HG03045 (cell line): ENCODE measurements around the gene ZNF474.

Experiments
- ATAC-seq: cut with Tn5 transposase; IDR thresholded peaks from one replicate; pipeline ENCODE4 v1.9.1; 2021; ENCODE audit warnings: mild to moderate bottlenecking, moderate library complexity; ENCODE audit not compliant: unreplicated experiment

ZNF474 gene

GRCh38 chr5:122118356-122118948 lies 10.9 kb upstream of the ZNF474 start:
- no peak for ATAC-seq

DNA sequence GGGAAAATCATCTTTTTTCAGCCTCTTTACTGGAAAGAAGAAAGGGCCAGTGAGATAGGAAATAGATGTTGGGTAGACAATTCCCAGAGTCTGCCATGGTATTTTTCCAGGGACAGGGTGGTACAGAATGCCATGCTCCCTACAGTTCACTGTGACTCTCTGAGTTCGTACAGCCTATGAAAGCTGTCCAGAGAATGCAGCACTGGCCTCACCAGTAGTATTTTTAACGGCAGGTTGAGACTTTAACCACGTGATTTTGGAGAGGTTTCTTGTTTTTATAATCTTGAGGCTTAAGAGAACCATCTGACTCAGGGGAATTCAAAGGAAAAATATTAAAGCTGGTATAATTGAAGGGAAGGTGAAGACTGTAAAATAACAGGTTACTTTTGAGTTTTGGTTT lies 10.1 kb upstream of the ZNF474 start:
- no peak for ATAC-seq

DNA sequence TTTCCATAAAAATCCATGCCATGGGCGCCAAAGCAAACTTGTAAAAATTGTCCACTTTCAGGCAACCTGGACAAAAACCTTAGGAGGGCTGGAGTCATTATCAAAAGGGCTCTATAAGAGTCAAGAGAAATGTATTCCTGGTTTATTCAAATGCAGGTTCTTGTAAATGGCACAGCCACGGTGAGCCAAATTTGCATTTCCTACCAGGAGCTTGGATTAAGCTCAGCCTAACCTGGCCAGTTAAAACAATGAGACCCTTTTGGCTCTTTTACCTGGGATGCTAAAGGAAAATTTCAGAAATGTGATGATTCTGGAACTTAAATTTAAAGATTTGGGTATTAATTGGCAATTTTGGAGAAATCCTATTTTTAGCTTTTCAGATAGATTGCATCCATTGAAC lies 8.9 kb upstream of the ZNF474 start:
- no peak for ATAC-seq

DNA sequence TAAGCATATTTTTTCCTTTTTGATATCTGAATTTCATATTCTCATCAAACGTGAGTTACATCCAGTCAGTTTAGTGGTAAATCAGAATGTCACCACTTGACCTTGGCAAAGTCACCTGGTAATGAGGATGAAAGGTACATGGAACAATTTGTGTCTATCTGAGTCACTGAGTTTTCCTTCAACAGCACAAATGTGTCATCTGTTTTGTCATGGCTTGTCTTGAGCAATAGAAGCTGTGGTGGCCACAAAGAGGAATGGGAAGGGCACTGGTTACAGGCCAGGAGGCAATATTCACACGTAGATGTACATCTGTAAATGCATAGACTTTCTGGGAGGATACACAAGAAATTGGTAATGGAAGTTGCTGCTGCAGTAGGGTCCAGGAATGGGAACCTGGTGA lies 8.4 kb upstream of the ZNF474 start:
- ATAC-seq: no peak

DNA sequence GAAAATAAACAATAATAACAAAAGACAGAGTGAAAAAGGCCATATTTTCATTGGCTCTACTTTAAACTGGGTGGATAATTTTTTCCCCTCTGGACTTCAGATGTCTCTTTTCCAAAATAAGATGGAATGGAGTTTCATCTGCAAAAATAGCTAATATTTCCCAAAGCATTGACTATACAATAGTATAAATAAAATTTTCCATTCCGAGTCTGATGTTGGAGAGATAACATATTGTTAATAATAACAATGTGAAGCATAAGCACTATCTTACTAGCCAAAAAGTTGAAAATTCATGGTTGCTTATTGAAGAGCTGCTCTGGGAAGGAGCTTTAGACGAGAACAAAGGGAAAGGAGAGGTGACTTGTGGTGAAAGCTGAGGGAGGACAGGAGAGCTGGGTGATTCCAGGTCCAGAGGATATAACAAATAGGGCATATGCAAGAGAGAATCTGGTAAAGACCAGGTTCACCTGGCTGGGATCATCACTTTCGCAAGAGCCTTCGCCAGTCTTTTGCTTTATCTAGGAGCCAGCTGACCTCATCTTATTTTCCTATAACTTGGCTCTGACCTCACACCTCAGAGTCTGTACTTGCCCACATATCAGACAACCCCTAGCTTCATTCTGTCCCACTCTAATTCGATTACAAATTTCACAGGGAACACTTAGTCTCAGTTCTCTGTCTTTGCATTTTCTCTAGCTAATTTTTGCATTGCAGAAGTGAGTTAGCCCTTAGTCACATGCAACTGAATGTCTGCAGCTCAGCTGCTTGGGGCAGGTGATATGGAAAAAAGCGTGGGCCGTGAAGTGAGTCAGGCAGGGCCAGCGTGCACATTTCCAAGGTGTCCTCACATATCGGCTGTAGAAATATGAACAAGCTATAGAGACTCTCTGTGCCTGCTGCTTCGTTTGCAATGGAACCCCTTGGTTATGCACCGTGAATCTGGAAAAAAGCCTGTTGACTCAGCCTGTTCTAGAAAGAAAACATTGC lies 7.6 kb upstream of the ZNF474 start:
- no peak for ATAC-seq

DNA sequence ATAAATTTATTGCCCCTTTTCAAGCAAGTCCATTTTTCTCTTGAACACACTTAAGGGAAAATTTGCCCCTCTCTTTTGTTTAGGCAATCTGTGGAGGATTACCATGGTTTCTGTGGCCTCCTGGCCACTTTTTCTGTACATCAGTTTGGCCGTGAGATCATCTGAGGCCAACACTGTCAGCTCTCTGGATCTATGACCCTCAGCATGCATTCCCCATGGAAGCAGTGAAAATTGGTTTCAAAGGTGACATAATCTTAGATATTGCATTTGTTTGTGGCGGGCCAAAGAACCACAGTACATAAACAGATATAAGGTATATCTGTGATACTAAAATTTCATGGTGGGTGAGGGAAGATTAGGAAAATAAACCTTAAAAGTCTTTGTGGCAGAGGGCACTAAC lies 4.6 kb upstream of the ZNF474 start:
- no peak for ATAC-seq

DNA sequence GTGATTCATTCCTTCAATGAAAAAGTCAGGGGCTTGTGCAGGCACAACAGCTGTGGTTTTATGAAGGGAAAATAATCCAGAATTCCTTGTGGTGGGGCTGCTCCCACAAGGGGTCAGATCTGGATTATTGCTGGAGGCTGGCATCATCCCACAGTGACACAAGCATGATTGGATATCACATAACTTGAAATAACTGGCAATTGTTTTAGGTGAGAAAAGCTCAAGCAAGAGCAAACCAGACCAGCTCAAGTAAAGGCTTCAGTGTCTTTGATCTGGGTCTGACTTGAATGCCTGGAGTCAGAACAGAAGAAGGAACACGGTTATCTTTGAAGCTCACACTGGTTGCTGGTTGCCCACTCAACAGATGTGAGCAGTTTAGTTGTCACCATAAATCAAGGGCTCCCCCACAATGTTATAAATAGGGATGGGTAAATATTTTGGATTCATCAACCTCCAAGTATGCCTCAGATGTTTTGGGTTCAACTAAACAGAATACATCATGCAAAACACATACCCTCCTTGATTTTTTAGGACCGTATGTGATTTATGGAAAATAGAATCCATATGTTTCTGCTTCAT lies 3.1 kb upstream of the ZNF474 start:
- ATAC-seq: no peak

GRCh38 chr5:122126756-122127321 lies 2.5 kb upstream of the ZNF474 start:
- no peak for ATAC-seq

GRCh38 chr5:122130152-122130551 lies 806 bp downstream of the ZNF474 start:
- no peak for ATAC-seq

GRCh38 chr5:122137702-122138101 lies 8.4 kb downstream of the ZNF474 start:
- ATAC-seq: no peak

DNA sequence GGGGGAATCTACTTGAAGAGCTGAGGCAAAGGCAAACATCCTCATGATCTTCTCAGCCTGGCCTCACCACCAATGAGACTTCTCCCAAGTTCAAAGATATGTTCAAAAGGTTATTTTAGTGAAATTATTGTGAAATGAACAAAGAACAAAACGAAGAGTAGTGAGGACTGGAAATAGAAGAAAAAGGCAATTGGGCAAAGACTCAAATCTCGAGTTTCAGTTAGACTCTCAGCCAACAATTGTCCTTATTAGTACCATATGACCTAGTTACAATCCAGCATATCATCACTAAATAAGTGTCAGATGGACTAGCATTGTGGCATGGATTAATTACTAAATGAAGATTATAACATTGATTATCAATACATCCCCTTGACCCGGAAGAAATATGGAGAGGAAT lies 9.0 kb downstream of the ZNF474 start:
- ATAC-seq: no peak

- no peak for ATAC-seq
Observed at GRCh38 chr5:122140900-122141299, 11.6 kb downstream of the ZNF474 start.

- no peak for ATAC-seq
Observed at GRCh38 chr5:122141751-122142150, 12.4 kb downstream of the ZNF474 start.

GRCh38 chr5:122142480-122143164 lies 13.3 kb downstream of the ZNF474 start:
- ATAC-seq: no peak

DNA sequence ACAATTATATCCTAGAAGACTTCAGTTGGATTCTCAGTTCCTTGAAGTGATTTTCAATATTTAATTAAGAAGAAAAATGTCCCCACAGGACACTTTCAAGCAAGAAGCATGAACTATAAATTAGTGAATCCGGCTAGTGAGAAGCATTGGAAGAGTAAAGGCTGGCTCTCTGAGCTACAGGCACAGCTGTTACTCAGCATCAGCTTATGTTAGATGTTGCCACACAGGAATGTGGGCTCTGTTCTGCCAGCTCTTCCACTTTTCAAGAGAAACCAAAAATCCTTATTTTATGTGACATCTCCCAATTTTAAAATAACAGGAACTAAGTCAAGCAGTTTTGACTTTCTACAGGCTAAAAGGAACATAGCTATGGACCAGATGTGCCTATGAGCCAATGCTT lies 14.9 kb downstream of the ZNF474 start:
- ATAC-seq: no peak

DNA sequence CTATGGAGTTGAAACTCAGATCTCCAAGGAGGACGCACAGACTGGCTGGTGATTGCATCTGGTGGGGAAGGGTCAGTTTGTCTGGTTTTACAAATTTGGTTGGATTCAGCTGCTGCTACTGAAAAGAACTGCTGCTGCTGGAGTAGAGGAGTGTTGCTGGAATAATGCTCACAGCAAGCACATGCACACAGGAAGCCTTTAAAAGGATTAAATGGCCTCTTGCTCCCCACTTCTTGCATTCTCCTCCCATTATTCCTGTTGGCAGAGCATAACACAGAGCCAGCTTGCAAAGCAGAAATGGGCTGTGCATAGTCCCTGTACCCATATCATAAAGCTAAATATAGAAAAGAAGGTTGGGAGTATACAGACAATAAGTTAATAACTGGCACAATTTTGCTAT lies 16.6 kb downstream of the ZNF474 start:
- ATAC-seq: no peak

GRCh38 chr5:122149321-122150090 lies 20.2 kb downstream of the ZNF474 start:
- no peak for ATAC-seq

GRCh38 chr5:122150215-122150614 lies 20.9 kb downstream of the ZNF474 start:
- ATAC-seq: no peak

DNA sequence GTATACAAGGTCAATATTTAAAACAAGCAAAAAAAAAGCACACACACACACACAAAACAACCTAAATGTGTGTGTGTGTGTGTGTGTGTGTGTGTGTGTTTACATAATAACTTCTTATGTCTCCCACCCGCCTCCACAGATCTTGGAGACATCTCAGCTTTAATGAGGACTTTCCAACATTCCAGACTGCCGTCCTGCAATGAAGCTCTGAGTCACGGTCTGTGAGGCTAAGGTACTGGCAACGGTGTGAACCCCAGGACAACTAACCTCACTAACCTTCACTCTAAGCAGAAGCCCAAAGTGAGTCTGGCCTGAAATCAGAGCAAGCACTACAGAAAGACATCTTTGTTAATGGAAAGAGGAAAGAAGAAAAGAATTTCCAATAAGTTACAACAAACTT lies 22.3 kb downstream of the ZNF474 start:
- no peak for ATAC-seq

GRCh38 chr5:122152266-122152900 lies 23.0 kb downstream of the ZNF474 start:
- ATAC-seq: no peak
